ENCODE results near the gene TOMM20. TPM values are rescaled to one million over a fixed set of nuclear protein-coding genes. Genes with fewer than 3 reads are reported as not detected.

Gene TOMM20
- total RNA-seq, 4 donors from 2014 or later: 101 to 116 (median 111) TPM

- WGBS: 91% methylated on average over 3 of the region's 3 CpGs
- H3K27me3 ChIP-seq: no peaks in the 10 kb centered on the region
Measured at GRCh38 chr1:235156265-235156664, 27.6 kb upstream of the TOMM20 start.

GRCh38 chr1:235152235-235152634 is 23.6 kb upstream of the TOMM20 start:
- Histone ChIP-seq H3K36me3 (peaks cover 93% of the 10 kb centered on the region), H3K27ac (no peak overlapping the region), H3K9me3 (no peaks in the 10 kb centered on the region), H3K27me3 (no peaks in the 10 kb centered on the region), H3K4me1 (no peaks in the 10 kb centered on the region), H3K4me3 (no peak overlapping the region)
- TF ChIP-seq EP300 (IDR thresholded peaks at IDR 0.05): no peak
- no peak for TF ChIP-seq POLR2A (IDR thresholded peaks at IDR 0.05)
- no peak for TF ChIP-seq CTCF (IDR thresholded peaks at IDR 0.05)
- no peak for TF ChIP-seq POLR2AphosphoS5 (IDR thresholded peaks at IDR 0.05)
- DNase-seq (ENCODE audit: low spot score in 2 of 2): no peak

More at GRCh38 chr1:235156265-235156664, 27.6 kb upstream of the TOMM20 start:
- no peak overlapping the region for H3K4me3 ChIP-seq
- no peaks in the 10 kb centered on the region for H3K9me3 ChIP-seq
- peaks cover 16% of the 10 kb centered on the region for H3K4me1 ChIP-seq
- TF ChIP-seq CTCF (IDR thresholded peaks at IDR 0.05) (no peak), POLR2AphosphoS5 (IDR thresholded peaks at IDR 0.05) (no peak), POLR2A (IDR thresholded peaks at IDR 0.05) (no peak), EP300 (IDR thresholded peaks at IDR 0.05) (no peak)
- no peak overlapping the region for H3K27ac ChIP-seq
- peaks cover 73% of the 10 kb centered on the region for H3K36me3 ChIP-seq
- no peak for DNase-seq (ENCODE audit: low spot score in 2 of 2)

DNA sequence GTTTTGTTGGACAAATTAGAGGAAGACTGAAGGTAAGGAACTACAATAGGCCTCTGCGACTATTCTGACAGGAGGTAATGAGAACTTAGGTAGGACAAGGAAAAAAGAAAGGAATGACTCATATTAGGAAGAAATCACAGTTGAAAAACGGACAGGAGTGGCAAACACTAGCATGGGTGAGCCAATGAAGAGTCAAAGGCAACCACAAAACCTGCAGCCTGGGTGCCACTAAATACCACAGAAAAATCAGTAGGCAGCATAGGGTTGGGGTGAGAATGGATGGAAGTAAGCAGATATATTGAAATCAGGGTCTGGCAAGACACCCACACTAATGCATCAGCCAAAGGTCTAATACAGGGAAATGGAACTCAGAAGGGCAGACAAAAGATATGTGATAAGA is 22.4 kb upstream of the TOMM20 start:
- no peaks in the 10 kb centered on the region for H3K9me3 ChIP-seq
- 86% methylated on average over 2 of the region's 2 CpGs for WGBS
- no peaks in the 10 kb centered on the region for H3K27me3 ChIP-seq
- no peak overlapping the region for H3K4me3 ChIP-seq
- peaks cover 93% of the 10 kb centered on the region for H3K36me3 ChIP-seq
- no peak for TF ChIP-seq POLR2AphosphoS5 (IDR thresholded peaks at IDR 0.05)
- H3K4me1 ChIP-seq: no peaks in the 10 kb centered on the region
- no peak for DNase-seq (ENCODE audit: low spot score in 2 of 2)
- H3K27ac ChIP-seq: no peak overlapping the region

DNA sequence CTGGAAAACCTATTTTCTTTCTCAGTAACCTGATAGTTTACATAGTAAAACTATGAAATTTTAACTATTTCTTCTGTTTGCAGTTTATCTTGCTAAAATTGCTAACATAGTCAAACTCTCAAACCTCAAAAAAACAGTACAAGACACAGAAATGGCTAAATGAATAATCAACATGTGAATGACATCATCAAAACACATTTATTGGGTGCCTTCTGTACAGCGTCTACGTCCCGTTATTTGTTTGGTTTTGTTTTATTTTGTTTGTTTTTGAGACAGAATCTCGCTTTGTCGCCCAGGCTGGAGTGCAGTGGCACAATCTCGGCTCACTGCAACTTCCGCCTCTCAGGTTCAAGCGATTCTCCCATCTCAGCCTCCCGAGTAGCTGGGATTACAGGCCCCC is 21.2 kb upstream of the TOMM20 start:
- DNase-seq (ENCODE audit: low spot score in 2 of 2): no peak
- H3K9me3 ChIP-seq: no peaks in the 10 kb centered on the region
- 96% methylated on average over 9 of the region's 9 CpGs for WGBS
- peaks cover 95% of the 10 kb centered on the region for H3K36me3 ChIP-seq
- no peaks in the 10 kb centered on the region for H3K27me3 ChIP-seq
- no peak overlapping the region for H3K27ac ChIP-seq
- H3K4me3 ChIP-seq: no peak overlapping the region
- TF ChIP-seq EP300 (IDR thresholded peaks at IDR 0.05) (no peak), POLR2A (IDR thresholded peaks at IDR 0.05) (no peak), POLR2AphosphoS5 (IDR thresholded peaks at IDR 0.05) (no peak), CTCF (IDR thresholded peaks at IDR 0.05) (no peak)
- no peaks in the 10 kb centered on the region for H3K4me1 ChIP-seq

DNA sequence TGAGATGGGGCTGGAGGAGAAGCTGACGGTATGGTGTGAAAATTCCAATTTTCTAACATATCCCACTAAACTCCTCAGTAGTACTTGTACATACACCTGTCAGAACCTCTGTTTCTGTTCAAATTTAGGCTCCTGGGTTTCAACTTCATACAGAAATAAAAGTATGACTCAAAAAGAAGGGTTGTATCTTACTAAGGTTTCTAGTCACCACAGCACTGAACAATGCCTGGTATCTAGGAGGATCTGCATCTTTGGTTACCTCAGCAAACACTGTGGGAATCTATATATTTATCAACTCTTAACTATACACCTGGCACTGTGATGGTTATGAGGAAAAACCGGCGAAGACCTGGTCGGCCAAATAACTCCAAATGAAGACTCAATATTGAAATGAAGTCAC is 18.6 kb upstream of the TOMM20 start:
- WGBS: 88% methylated on average over 4 of the region's 4 CpGs
- no peak overlapping the region for H3K4me3 ChIP-seq
- H3K4me1 ChIP-seq: no peaks in the 10 kb centered on the region
- H3K27me3 ChIP-seq: no peaks in the 10 kb centered on the region
- no peak for TF ChIP-seq POLR2AphosphoS5 (IDR thresholded peaks at IDR 0.05)
- TF ChIP-seq CTCF (IDR thresholded peaks at IDR 0.05): no peak
- no peak for TF ChIP-seq EP300 (IDR thresholded peaks at IDR 0.05)
- TF ChIP-seq POLR2A (IDR thresholded peaks at IDR 0.05): no peak
- H3K9me3 ChIP-seq: no peaks in the 10 kb centered on the region
- DNase-seq (ENCODE audit: low spot score in 2 of 2): no peak
- peaks cover 94% of the 10 kb centered on the region for H3K36me3 ChIP-seq
- H3K27ac ChIP-seq: no peak overlapping the region

- no peak for DNase-seq (ENCODE audit: low spot score in 2 of 2)
Measured at GRCh38 chr1:235145639-235146038, 17.0 kb upstream of the TOMM20 start.

More at GRCh38 chr1:235145639-235146038, 17.0 kb upstream of the TOMM20 start:
- peaks cover 92% of the 10 kb centered on the region for H3K36me3 ChIP-seq
- no peaks in the 10 kb centered on the region for H3K27me3 ChIP-seq
- 96% methylated on average over 6 of the region's 6 CpGs for WGBS
- no peaks in the 10 kb centered on the region for H3K9me3 ChIP-seq
- H3K4me3 ChIP-seq: no peak overlapping the region
- TF ChIP-seq CTCF (IDR thresholded peaks at IDR 0.05) (no peak), EP300 (IDR thresholded peaks at IDR 0.05) (no peak), POLR2AphosphoS5 (IDR thresholded peaks at IDR 0.05) (no peak), POLR2A (IDR thresholded peaks at IDR 0.05) (no peak)
- no peaks in the 10 kb centered on the region for H3K4me1 ChIP-seq
- H3K27ac ChIP-seq: no peak overlapping the region

Data from suprapubic skin (tissue), 4 donors.